Panc1 (cell line): ENCODE results near the gene DHRSX. TPM values are rescaled to one million over a fixed set of nuclear protein-coding genes. Genes with fewer than 3 reads are reported as not detected.
"Not testable (repeated sequence)": the region's sequence is repeated elsewhere in the genome, so short reads cannot be mapped to it uniquely, and the experiment has no call there.

Experiments used
- ATAC-seq: fragments of 200-7000 bp; cut with Tn5 transposase; 2 replicates; pipeline ENCODE4 v1.9.1; 2020; ENCODE audit warnings: mild to moderate bottlenecking, moderate library complexity
- BruUV-seq: library from RNA; stranded (reverse); fragments of 400-500 nt; replicated peaks from 2 replicates; lab custom pipeline; 2021; lab: Mats Ljungman, UMichigan
- CTCF ChIA-PET: fragments of 300-600 bp; sonication (Branson Sonifier 250); formaldehyde crosslinking; loops from one replicate; lab custom pipeline; 2022; ENCODE audit warnings: antibody characterized with exemption; lab: Charles Lee
- POLR2A ChIA-PET: fragments of 300-600 bp; sonication (Branson Sonifier 250); formaldehyde crosslinking; loops from one replicate; lab custom pipeline; 2022; ENCODE audit warnings: antibody characterized with exemption; lab: Charles Lee
- DNase-seq: peaks from one replicate; pipeline ENCODE4 v3.0.0-alpha.2; 2010; ENCODE audit warnings: low read depth, low spot score
- H3K27ac ChIP-seq: 2 replicates; pipeline ENCODE4 v1.5.1; 2011; ENCODE audit warnings: mild to moderate bottlenecking, low read length, inconsistent platforms
- H3K27me3 ChIP-seq: fragments of 200-500 bp; sonication (Bioruptor generic); 2 replicates; pipeline ENCODE4 v1.6.0; 2014; ENCODE audit warnings: low read length, inconsistent platforms; ENCODE audit not compliant: control insufficient read depth, insufficient read depth
- H3K36me3 ChIP-seq: fragments of 200-500 bp; sonication (Bioruptor generic); 2 replicates; pipeline ENCODE4 v1.5.1; 2014; ENCODE audit warnings: inconsistent platforms, mild to moderate bottlenecking, low read length, moderate library complexity; ENCODE audit not compliant: control insufficient read depth, insufficient read depth
- H3K4me1 ChIP-seq: 2 replicates; pipeline ENCODE4 v1.5.1; 2011; ENCODE audit warnings: inconsistent platforms, mild to moderate bottlenecking, low read length, moderate library complexity; ENCODE audit not compliant: control insufficient read depth, insufficient read depth
- H3K4me3 ChIP-seq, 2 experiments: 2 replicates each; pipeline ENCODE4 v1.5.1; 2011 to 2012; ENCODE audit warnings: low read depth in 2 of 2, low read length in 2 of 2, mild to moderate bottlenecking in 2 of 2, inconsistent platforms in 1 of 2, moderate library complexity in 1 of 2
- H3K9me3 ChIP-seq: fragments of 200-500 bp; sonication (Bioruptor generic); 2 replicates; pipeline ENCODE4 v1.5.1; 2014; ENCODE audit warnings: low read depth, mild to moderate bottlenecking, inconsistent platforms, low read length, moderate library complexity; ENCODE audit not compliant: control insufficient read depth, insufficient read depth
- CTCF ChIP-seq: fragments of 450-650 bp; IDR thresholded peaks from 2 replicates; pipeline ENCODE4 v1.5.1; 2017; ENCODE audit warnings: mild to moderate bottlenecking
- POLR2AphosphoS5 ChIP-seq: IDR thresholded peaks from 2 replicates; pipeline ENCODE4 v1.6.1; 2012; ENCODE audit warnings: mild to moderate bottlenecking, low read depth, low read length, moderate library complexity
- REST ChIP-seq, 2 experiments: IDR thresholded peaks; 2 replicates each; pipeline ENCODE4 v1.6.1; 2011 to 2012; ENCODE audit warnings: low read depth in 2 of 2, control low read depth in 1 of 2, low read length in 1 of 2, mild to moderate bottlenecking in 1 of 2, moderate library complexity in 1 of 2; ENCODE audit not compliant: insufficient read depth in 1 of 2
- SIN3A ChIP-seq: IDR thresholded peaks from 2 replicates; pipeline ENCODE4 v1.6.1; 2012; ENCODE audit warnings: low read depth, mild to moderate bottlenecking, low read length, moderate library complexity, borderline replicate concordance; ENCODE audit not compliant: insufficient read depth
- TCF7L2 ChIP-seq: IDR thresholded peaks from 2 replicates; pipeline ENCODE4 v1.6.1; 2011; ENCODE audit warnings: mild to moderate bottlenecking, low read depth, low read length, inconsistent platforms
- in situ Hi-C: cut with HindIII; loops from 2 replicates; pipeline ENCODE4 v1.10.0; 2016; ENCODE audit warnings: low sequenced_read_pairs, low pct_unique_long_range_greater_than_20kb
- intact Hi-C: fragments of 100-400 bp; cut with micrococcal nuclease; formaldehyde crosslinking; loops from one replicate; pipeline ENCODE4 v1.10.0; 2022; ENCODE audit not compliant: unreplicated experiment
- total RNA-seq: library from RNA; stranded (reverse); gene quantifications from one replicate; pipeline ENCODE4 v1.2.1, GENCODE V29; 2021; ENCODE audit not compliant: unreplicated experiment

DHRSX gene
- total RNA-seq, 1 experiment from 2014 or later = 20.1 TPM

- Histone ChIP-seq H3K9me3 (no peaks in the 10 kb centered on the region), H3K4me1 (no peaks in the 10 kb centered on the region), H3K4me3 (no peak overlapping the region), H3K36me3 (no peaks in the 10 kb centered on the region), H3K27ac (no peak overlapping the region), H3K27me3 (no peaks in the 10 kb centered on the region)
- no peak for DNase-seq
- BruUV-seq = no TSS peak
- POLR2A ChIA-PET = no interaction called here
- intact Hi-C loops (no loop called here), in situ Hi-C loops (no loop called here)
- ATAC-seq = no peak
- TF ChIP-seq CTCF (no peak), REST (IDR thresholded peaks at IDR 0.05; ENCODE audit: insufficient read depth in 1 of 2, low read depth in 2 of 2, low read length in 1 of 2) (no peak), TCF7L2 (no peak), POLR2AphosphoS5 (no peak), SIN3A (no peak)
- CTCF ChIA-PET = no interaction called here
Observed at GRCh38 chrX:2484256-2484655, 16.5 kb downstream of the DHRSX start.

GRCh38 chrX:2483398-2484060 lies 17.2 kb downstream of the DHRSX start:
- Histone ChIP-seq H3K4me1 (no peaks in the 10 kb centered on the region), H3K27ac (no peak overlapping the region), H3K9me3 (no peaks in the 10 kb centered on the region), H3K27me3 (no peaks in the 10 kb centered on the region), H3K4me3 (no peak overlapping the region), H3K36me3 (no peaks in the 10 kb centered on the region)
- POLR2A ChIA-PET = no interaction called here
- DNase-seq (no peak), ATAC-seq (no peak)
- no TSS peak for BruUV-seq
- TF ChIP-seq SIN3A = no peak
- CTCF ChIA-PET = no interaction called here
- in situ Hi-C loops (no loop called here), intact Hi-C loops (no loop called here)

- BruUV-seq, POLR2A ChIA-PET: not testable (repeated sequence)
Observed at GRCh38 chrX:2481597-2481996, 19.2 kb downstream of the DHRSX start.

GRCh38 chrX:2479982-2480381 lies 20.8 kb downstream of the DHRSX start:
- BruUV-seq, H3K9me3 ChIP-seq, CTCF ChIA-PET, H3K36me3 ChIP-seq, H3K4me1 ChIP-seq, H3K27ac ChIP-seq, DNase-seq, in situ Hi-C loops, ATAC-seq, intact Hi-C loops, H3K4me3 ChIP-seq, H3K27me3 ChIP-seq, POLR2A ChIA-PET: not testable (repeated sequence)

More at GRCh38 chrX:2481597-2481996, 19.2 kb downstream of the DHRSX start:
- ATAC-seq, H3K4me3 ChIP-seq, intact Hi-C loops, H3K27ac ChIP-seq, H3K27me3 ChIP-seq, DNase-seq, in situ Hi-C loops, H3K4me1 ChIP-seq, H3K9me3 ChIP-seq, CTCF ChIA-PET, H3K36me3 ChIP-seq: not testable (repeated sequence)
